GM19240 (cell line): ENCODE measurements around the gene UFSP1.
"Not testable (repeated sequence)": the region's sequence is repeated elsewhere in the genome, so short reads cannot be mapped to it uniquely, and the experiment has no call there.

Experiments used
- DNase-seq: peaks from one replicate; pipeline ENCODE4 v3.0.0; 2011; ENCODE audit warnings: low spot score; ENCODE audit not compliant: insufficient read length

The UFSP1 gene

DNA sequence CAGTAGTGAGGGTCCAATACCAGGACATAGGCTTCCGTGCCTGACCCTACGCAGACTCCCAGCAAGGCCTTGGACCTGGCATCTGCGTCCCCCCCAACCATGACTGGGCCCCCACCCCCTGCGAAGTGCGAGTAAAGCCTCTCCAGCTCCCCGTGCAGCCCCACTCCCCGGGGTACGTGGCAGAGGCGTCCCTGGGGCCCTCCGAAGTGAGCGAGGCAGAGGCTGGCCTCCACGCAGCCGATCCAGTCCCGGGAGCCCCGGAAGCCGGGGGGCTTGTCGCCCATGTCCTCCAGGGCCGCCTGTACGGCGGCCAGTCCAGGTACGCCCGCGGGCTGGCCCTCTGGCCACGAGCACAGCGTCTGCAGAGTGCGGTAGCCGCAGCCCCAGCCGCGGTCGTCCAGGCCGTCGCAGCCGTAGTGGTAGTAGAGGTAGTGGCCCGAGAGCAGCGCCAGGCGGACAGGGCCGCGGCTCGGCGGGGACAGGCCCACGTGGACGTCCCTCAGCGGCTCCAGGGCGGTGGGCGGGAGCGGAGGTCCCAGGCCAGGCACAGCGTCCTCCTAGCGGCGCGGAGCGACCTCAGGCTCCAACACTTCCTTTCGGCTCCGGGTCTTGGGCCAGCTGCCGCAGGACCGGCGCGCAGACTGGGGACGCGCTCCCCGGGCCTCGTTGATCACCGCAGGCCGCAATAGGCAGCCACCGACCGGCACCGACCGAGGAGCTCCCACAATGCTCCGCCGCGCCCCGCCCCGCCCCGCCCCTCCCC lies at the start of gene UFSP1:
Gene UFSP1 (minus strand): TSS at position 728 of the 763 bp plus-strand sequence. CDS start 444 bp downstream, at position 284.
- DNase-seq, result no peak

DNA sequence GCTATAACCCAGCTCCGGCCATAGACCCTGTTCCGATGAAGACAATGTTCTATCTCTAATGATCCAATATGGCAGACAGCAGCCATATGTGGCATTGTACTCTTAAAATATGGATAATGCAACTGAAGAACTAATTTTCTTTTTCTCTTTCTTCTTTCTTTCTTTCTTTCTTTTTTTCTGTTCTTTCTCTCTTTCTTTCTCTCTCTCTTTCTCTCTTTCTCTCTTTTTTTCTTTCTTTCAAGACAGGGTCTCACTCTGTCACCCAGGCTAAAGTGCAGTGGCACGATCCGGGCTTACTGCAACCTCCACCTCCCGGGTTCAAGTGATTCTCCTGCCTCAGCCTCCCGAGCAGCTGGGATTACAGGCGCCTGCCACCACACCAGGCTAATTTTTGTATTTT lies 46.7 kb upstream of the UFSP1 start:
- DNase-seq, result not testable (repeated sequence)

DNA sequence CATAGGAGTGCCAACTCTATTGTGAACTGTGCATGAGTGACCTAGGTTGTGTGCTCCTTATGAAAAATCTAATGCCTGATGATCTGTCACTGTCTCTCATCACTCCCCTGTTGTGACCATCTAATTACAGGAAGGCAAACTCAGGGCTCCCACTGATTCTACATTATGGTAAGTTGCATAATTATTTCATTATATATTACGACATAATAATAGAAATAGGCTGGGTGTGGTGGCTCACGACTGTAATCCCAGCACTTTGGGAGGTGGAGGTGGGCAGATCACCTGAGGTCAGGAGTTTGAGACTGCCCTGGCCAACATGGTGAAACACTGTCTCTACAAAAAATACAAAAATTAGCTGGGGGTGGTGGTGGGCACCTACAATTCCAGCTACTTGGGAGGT lies 45.9 kb upstream of the UFSP1 start:
- not testable (repeated sequence) for DNase-seq

DNA sequence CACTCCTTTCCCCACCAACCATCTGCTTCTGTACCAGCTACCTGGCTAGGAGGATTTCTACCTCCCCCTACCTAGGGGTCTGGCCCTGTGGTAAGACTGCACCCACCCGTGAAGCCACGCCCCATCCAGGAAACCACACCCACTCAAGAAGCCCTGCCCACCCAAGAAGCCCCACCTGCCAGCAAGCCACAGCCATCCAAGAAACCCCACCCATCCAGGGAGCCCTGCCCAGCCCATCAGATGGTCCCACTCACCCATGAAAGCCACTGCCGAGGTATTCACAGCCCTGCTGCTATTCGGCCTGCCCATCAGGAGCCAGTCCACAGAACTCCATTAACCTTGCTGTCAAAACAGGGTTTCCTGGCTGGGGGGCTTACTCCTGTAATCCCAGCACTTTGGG lies 44.2 kb upstream of the UFSP1 start:
- no peak for DNase-seq

DNA sequence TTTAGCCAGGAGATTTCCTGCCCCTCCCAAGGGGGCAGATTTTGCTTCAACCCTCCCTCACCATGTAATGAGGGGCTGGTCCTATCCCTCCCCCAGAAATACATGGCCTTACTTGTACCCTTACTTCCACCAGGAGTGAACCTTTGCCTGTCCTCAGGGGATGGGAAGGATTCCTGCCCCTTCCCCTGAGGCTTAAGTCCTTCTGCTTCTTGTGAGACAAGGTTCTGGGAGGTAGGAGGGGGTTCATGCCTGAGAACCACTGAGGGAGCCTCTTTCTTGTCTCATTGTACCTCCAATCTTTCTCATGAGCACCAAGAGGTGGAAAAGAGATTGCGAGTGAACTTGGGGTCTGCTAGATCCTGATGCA lies 40.3 kb upstream of the UFSP1 start:
- no peak for DNase-seq

DNA sequence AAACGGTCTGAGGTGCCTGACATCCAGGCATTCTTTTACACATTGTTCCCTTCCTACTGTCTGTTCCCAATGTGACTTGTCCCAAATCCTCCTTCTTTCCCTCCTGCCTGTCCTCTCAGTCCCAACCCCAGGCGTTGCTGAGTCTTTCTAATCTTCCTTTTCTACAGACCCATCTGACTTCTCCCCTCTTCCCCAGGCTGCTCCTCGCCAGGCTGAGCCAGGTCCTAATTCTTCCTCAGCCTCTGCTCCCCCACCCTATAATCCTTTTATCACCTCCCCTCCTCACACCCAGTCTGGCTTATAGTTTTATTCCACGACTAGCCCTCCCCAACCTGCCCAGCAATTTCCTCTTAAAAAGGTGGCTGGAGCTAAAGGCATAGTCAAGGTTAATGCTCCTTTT lies 34.1 kb upstream of the UFSP1 start:
- not testable (repeated sequence) for DNase-seq

DNA sequence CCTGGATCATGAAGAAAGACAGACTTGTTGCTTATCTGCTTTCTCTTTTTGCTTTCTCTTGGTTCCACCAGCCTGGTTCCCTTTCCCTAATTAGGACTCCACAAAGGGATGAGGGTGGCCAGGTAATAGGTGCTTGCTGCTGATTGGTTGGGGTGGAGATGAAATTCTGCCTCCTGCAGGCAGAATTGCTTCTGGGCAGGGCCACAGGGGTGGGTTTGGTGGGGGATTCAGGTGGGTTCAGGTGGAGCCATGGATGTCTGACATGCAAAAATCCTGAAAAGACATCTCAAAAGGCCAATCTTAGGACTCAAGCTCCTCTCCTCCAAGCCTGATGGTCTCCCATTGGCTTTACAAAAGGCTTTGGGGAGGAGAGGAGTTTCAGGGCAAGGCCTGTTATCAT lies 31.5 kb upstream of the UFSP1 start:
- no peak for DNase-seq

DNA sequence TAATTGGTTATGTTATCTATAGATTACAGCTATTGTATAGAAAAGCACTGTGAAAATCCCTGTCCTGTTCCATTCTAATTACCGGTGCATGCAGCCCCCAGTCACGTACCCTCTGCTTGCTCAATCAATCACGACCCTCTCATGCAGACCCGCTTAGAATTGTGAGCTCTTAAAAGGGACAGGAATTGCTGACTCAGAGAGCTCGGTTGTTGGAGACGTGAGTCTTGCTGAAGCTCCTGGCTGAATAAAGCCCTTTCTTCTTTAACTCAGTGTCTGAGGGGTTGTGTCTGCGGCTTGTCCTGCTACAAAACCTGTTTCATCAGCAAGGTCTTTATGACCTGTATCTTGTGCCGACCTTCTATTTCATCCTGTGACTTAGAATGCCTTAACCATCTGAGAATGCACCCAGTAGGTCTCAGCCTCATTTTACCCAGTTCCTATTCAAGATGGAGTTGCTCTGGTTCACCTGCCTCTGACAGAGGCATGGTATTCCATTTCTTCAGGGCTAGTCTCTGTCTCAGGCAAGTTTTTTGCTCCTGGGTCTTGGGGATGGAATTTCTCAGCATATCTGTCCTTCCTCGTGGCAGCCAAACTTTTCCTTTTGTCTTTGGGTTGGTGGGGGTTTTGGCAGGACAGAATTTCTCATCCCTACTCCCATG lies 30.4 kb upstream of the UFSP1 start:
- not testable (repeated sequence) for DNase-seq

DNA sequence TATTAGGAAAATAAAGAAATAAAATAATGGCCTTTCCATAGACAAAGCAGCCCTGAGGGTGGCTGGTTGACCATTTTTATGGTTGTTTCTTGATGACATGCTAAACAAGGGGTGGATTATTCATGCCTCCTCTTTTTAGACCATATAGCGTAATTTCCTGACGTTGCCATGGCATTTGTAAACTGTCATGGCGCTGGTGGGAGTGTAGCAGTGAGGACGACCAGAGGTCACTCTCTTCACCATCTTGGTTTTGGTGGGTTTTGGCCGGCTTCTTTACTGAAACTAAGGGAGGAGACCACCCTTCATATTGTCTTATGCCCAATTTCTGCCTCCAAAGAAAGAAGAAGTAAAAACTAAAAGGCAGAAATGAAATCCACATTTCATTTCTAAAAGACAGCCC lies 29.8 kb upstream of the UFSP1 start:
- not testable (repeated sequence) for DNase-seq

DNA sequence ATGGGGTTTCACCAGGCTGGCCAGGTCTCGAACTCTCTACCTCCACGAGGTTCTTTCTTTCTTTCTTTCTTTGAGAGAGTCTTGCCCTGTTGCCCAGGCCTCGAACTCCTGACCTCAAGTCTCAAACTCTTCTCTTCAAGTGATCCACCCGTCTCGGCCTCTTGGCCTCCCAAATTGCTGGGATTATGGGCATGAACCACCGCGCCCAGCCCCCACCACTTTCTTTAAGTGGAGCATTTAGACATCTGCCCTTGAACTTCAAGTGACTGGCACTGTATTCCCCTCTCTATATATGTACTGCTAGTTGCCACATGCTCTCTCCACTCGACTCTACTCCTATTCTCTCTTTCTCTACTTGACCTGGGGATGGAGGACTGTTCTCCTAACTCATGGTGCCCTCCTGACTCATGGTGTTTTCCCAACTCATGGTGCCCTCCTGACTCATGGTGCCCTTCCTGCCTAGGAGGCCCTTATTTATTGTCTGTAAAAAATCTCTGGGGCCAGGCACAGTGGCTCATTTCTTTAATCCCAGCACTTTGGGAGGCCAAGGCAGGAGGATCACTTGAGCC lies 25.4 kb upstream of the UFSP1 start:
- DNase-seq, result no peak

DNA sequence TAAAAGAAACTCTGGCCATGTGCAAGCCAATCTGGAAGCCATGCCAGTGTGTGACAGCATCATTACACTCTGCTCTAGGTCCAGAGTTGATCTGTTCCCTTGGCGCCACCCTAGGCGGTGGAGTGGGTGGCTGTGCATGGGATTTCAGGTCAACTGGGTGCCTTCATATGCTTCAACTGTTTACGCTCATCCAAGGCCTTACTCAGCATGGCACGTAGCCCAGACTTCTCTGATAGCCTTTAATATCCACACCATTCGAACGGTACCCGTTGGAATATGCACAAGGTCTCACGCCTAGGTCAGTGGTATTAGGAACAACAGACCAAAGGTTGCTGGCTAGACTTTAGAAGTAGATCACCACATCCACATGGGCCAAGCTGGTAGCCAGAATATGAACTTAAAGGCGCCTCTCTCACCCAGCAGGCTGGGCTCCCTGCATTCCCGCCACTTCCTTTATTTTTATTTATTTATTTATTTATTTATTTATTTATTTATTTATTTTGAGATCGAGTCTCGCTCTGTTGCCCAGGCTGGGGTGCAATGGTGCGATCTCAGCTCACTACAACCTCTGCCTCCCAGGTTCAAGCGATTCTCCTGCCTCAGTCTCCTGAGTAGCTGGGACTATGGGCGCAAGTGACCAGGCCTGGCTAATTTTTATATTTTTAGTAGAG lies 24.8 kb upstream of the UFSP1 start:
- DNase-seq, result no peak

DNA sequence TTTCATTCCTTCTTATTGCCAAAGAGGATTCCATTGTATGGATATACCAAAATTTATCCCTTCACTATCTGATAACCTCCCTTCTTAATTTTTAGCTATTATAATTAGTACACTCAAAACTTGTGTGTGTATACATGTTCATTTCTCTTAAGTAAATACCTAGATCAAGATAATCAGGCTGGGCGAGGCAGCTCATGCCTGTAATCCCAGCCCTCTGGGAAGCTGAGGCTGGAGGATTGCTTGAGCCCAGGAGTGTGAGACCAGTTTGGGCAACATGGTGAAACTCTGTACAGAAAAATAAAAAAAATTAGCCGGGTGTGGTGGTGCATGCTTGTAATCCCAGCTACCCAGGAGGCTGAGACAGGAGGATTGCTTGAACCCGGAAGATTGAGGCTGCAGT lies 22.0 kb upstream of the UFSP1 start:
- no peak for DNase-seq

DNA sequence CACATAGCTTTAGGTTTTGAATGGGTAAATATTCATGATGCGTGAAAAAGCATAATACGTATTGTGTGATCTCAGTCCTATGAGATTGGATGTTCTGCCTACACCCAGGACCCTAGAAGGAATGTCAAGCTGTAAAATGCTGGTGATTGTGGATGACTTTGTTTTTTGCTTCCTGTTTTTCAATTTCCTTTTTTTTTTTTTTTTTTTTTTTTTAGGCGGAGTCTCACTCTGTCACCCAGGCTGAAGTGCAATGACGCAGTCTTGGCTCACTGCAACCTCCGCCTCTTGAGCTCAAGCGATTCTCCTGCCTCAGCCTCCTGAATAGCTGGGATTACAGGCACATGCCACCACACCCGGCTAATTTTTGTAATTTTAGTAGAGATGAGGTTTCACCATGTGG lies 20.9 kb upstream of the UFSP1 start:
- not testable (repeated sequence) for DNase-seq

DNA sequence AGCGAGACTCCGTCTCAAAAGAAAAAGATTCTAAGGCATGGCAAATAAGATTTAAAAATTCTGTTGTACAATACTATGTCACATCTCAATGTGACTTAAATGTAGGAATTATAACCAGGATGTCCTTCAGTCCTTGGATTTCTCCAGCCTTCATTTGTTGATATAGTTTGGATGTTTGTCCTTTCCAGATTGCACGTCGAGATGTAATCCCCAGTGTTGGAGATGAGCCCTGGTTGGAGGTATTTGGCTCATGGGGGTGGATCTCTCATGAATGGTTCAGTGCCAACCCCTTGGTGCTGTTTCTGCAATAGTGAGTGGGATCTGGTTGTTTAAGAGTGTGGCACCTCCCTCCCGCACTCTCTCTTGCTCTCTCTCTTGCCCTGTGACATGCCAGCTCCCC lies 19.0 kb upstream of the UFSP1 start:
- DNase-seq, result no peak

DNA sequence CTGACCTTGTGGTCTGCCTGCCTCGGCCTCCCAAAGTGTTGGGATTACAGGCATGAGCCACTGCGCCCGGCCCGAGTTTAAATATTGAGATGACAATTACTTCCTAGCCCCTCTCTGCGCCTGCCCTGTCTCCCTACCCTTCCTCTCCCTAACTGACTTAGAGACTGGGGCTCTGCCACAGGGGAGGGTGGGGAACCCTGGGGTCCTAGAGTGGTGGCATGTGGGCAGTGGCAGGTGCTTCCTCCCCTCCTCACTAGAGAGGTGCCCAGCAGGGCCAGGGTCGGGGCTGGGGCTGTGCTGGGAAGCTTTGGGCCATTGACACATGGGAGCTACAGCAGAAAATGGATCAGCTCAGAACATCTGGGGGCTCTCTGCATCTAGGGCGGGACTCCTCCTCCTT lies 13.1 kb upstream of the UFSP1 start:
- no peak for DNase-seq

DNA sequence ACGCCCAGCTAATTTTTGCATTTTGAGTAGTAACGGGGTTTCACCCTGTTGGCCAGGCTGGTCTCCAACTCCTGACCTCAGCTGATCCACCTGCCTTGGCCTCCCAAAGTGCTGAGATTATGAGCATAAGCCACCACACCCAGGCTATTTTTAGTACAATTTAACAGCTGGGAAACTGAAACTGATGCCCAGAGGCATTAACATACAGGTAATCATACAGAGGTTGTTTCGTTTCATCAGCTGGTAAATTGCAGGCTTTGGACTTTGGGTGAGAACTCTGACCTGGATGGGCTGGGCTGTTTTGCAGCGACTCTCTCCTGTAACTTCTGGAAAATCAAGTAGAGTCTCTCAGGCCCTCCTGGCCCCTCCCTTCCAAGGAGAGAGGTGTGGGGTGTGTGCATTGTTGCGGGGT lies 12.4 kb upstream of the UFSP1 start:
- DNase-seq, result no peak

DNA sequence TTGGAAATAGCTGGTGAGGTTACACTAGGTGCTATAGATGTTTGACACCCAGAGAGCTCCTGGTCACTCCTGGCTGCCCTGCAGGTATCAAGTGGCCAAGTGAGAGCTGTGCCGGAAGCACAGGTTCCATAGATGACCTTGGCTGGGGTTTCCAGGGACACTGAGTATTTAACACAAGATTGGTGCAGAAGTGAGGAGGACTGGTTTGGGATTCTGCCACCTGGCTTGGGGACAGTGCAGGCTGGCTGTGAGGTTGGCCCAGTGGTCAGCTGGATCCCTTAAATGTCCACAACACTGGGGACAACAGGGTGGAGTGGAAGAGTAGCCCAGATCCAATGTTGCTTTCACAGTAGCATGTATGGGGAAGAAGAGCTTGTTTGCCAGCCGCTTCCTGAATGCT lies 11.5 kb upstream of the UFSP1 start:
- DNase-seq, result no peak

DNA sequence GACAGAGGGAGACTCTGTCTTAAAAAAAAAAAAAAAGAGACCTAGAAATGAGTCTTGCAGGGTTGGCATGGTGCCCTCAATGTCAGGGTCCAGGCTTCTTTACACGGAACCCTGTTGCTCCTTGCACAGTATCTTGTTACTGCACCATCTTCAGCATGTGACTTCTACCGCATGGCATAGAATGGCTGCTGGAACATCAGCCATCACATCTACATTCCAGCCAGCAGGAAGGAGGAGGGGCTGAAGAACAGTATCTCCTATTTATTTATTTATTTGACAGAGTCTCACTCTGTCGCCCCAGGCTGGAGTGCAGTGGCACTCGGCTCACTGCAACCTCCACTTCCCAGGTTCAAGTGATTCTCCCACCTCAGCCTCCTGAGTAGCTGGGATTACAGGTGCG lies 9.9 kb upstream of the UFSP1 start:
- DNase-seq, result no peak

DNA sequence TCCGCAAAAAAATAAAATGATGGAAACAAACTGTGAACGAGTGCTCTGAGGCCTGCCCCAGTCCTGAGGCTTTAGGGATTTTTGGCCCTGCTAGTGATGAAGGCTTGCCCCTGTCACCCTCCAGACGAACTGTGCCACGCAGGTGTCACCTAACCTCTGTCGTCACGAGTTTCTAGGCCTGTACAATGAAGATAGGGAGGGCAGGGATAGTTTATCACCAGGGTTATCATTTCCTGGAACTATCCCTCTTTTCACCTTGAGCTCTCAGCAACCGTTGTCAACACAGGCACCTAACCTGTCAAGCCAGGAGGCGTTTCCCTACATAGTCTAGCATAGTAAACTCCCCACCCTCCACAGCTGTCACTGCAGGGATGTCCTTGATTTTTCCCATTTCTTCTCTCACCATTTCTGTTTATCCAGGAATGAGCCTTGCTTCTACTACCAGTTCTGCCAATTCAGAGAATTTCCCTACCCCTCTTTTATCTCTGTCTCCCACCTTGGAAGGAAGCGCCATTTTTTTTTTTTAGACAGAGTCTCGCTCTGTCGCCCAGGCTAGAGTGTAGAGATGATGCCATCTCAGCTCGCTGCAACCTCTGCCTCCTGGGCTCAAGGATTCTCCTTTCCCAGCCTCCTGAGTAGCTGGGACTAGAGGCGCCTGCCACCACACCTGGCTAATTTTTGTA lies 8.4 kb upstream of the UFSP1 start:
- no peak for DNase-seq

DNA sequence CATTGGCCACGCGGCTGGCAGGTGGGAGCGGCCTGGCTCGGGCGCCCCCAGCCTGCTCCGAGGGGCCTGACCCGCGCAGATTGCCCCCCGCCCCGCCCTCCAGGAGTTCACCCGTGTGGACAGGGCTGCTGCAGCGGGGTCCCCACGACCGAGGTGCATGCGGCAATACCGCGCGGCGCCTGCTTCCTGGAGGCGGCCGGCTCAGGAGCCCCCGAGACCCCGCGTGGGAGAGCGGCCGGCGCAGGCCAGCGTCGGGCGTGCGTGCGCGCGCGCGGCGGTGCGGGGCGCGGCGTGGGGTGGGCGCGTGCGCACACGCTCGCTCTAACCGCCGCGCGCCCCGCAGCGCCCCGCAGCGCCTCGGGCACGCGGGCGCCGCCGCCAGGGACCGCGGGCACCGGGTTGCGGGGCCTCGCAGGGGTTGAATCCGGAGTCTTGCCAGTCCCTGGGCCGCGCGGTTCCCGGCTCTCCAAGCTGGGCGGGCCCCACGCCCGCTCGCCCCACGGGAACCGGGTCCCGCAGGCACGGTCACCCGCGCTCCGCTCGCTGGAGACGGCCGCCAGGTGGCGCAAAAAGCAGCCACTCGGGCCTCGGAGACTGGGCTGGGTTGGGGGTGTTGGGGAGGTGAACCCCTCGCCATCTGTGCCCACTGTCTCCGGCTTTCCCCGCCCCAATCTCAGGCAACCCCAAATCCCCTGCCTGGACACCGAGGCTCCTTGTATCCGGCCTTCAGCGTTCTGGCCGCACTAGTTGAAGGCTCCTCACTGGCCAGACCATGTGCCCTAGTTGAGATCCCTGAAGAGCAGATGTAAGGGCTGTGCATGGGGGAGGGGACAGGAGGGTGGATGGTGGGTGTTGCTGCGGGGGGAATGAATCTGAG lies 7.5 kb upstream of the UFSP1 start:
- no peak for DNase-seq
